HS-5 (cell line): ENCODE measurements around the gene SFXN1.

Source experiments
- DNase-seq: peaks from one replicate; pipeline ENCODE4 v3.0.0-alpha.2; 2012; ENCODE audit warnings: low read depth

SFXN1 gene

GRCh38 chr5:175575301-175575700 is 96.9 kb downstream of the SFXN1 start:
- no peak for DNase-seq

- no peak for DNase-seq
Observed at GRCh38 chr5:175576096-175576495, 97.7 kb downstream of the SFXN1 start.

GRCh38 chr5:175576591-175576990 is 98.2 kb downstream of the SFXN1 start:
- no peak for DNase-seq
